HG03159 (cell line): ENCODE results near the gene GPRASP1.
"Not testable (repeated sequence)": the region's sequence is repeated elsewhere in the genome, so short reads cannot be mapped to it uniquely, and the experiment has no call there.

Experiments
- ATAC-seq: cut with Tn5 transposase; IDR thresholded peaks from one replicate; pipeline ENCODE4 v1.9.1; 2021; ENCODE audit warnings: mild to moderate bottlenecking, moderate library complexity; ENCODE audit not compliant: unreplicated experiment

Gene GPRASP1

GRCh38 chrX:102651242-102652011 lies at the start of gene GPRASP1:
Gene GPRASP1, plus strand, starts transcription at chrX:102651483. Its CDS starts 2,431 bp downstream, at chrX:102653914.
- no peak for ATAC-seq

GRCh38 chrX:102604327-102604726 lies 47.0 kb upstream of the GPRASP1 start:
- ATAC-seq, result no peak

- ATAC-seq, result no peak
Observed at GRCh38 chrX:102606115-102606514, 45.2 kb upstream of the GPRASP1 start.

- no peak for ATAC-seq
Observed at GRCh38 chrX:102610905-102611304, 40.4 kb upstream of the GPRASP1 start.

- ATAC-seq, result no peak
Observed at GRCh38 chrX:102624105-102624504, 27.2 kb upstream of the GPRASP1 start.

GRCh38 chrX:102627640-102628039 lies 23.6 kb upstream of the GPRASP1 start:
- ATAC-seq, result no peak

- no peak for ATAC-seq
Observed at GRCh38 chrX:102637561-102637960, 13.7 kb upstream of the GPRASP1 start.

GRCh38 chrX:102650903-102651241 lies 411 bp upstream of the GPRASP1 start:
- no peak for ATAC-seq

- ATAC-seq, result no peak
Observed at GRCh38 chrX:102652031-102652688, 877 bp downstream of the GPRASP1 start.

GRCh38 chrX:102654696-102655095 lies 3.4 kb downstream of the GPRASP1 start:
- no peak for ATAC-seq

GRCh38 chrX:102658556-102658955 lies 7.3 kb downstream of the GPRASP1 start:
- ATAC-seq, result no peak

GRCh38 chrX:102659790-102660757 lies 8.8 kb downstream of the GPRASP1 start:
- ATAC-seq, result peak; percentile 98

GRCh38 chrX:102663820-102664219 lies 12.5 kb downstream of the GPRASP1 start:
- not testable (repeated sequence) for ATAC-seq

GRCh38 chrX:102667034-102667433 lies 15.8 kb downstream of the GPRASP1 start:
- not testable (repeated sequence) for ATAC-seq

- ATAC-seq, result no peak
Observed at GRCh38 chrX:102669526-102669925, 18.2 kb downstream of the GPRASP1 start.

- no peak for ATAC-seq
Observed at GRCh38 chrX:102672856-102673255, 21.6 kb downstream of the GPRASP1 start.

- ATAC-seq, result not testable (repeated sequence)
Observed at GRCh38 chrX:102677479-102677878, 26.2 kb downstream of the GPRASP1 start.

GRCh38 chrX:102684772-102685520 lies 33.7 kb downstream of the GPRASP1 start:
- ATAC-seq, result no peak

GRCh38 chrX:102694749-102695148 lies 43.5 kb downstream of the GPRASP1 start:
- ATAC-seq, result no peak

GRCh38 chrX:102696306-102696705 lies 45.0 kb downstream of the GPRASP1 start:
- ATAC-seq, result no peak

GRCh38 chrX:102697494-102697893 lies 46.2 kb downstream of the GPRASP1 start:
- no peak for ATAC-seq
